DND-41 (cell line): ENCODE results near the gene HOXB8.

Experiments used
- ATAC-seq: fragments of 200-7000 bp; cut with Tn5 transposase; 3 replicates; pipeline ENCODE4 v1.9.1; 2021; ENCODE audit warnings: low read depth; ENCODE audit not compliant: insufficient read depth
- DNase-seq: peaks from one replicate; pipeline ENCODE4 v3.0.0-alpha.2; 2020
- H2AFZ ChIP-seq: 2 replicates; pipeline ENCODE4 v1.6.0; 2012; ENCODE audit warnings: low read depth, low read length
- H3K27ac ChIP-seq: 2 replicates; pipeline ENCODE4 v1.5.1; 2012; ENCODE audit warnings: low read length, inconsistent platforms
- H3K27me3 ChIP-seq: fragments of 200-600 bp; sonication (generic); 2 replicates; pipeline ENCODE4 v1.6.0; 2012; ENCODE audit warnings: low read length, mild to moderate bottlenecking, inconsistent platforms; ENCODE audit not compliant: insufficient read depth, poor library complexity
- H3K36me3 ChIP-seq: 2 replicates; pipeline ENCODE4 v1.5.1; 2012; ENCODE audit warnings: low read length, inconsistent platforms; ENCODE audit not compliant: insufficient read depth
- H3K4me1 ChIP-seq: 2 replicates; pipeline ENCODE4 v1.5.1; 2012; ENCODE audit warnings: mild to moderate bottlenecking, low read length; ENCODE audit not compliant: insufficient read depth
- H3K4me2 ChIP-seq: 2 replicates; pipeline ENCODE4 v1.6.0; 2012; ENCODE audit warnings: mild to moderate bottlenecking, moderate library complexity, low read length, inconsistent platforms; ENCODE audit not compliant: insufficient read depth
- H3K4me3 ChIP-seq, 2 experiments: fragments of 200-600 bp in 1 of 2; shearing (Covaris generic) in 1 of 2; 2 replicates each; pipeline ENCODE4 v1.5.1; 2012 to 2016; ENCODE audit warnings: inconsistent platforms in 2 of 2, low read length in 2 of 2, mild to moderate bottlenecking in 2 of 2, low read depth in 1 of 2, moderate library complexity in 1 of 2
- H3K79me2 ChIP-seq: 2 replicates; pipeline ENCODE4 v1.6.0; 2012; ENCODE audit warnings: low read length, inconsistent platforms; ENCODE audit not compliant: insufficient read depth
- H3K9ac ChIP-seq: 2 replicates; pipeline ENCODE4 v1.6.0; 2012; ENCODE audit warnings: low read depth, mild to moderate bottlenecking, inconsistent platforms, low read length, moderate library complexity
- H3K9me3 ChIP-seq: 2 replicates; pipeline ENCODE4 v1.5.1; 2012; ENCODE audit warnings: low read length, moderate library complexity, mild to moderate bottlenecking, inconsistent platforms; ENCODE audit not compliant: insufficient read depth, severe bottlenecking
- H4K20me1 ChIP-seq: 2 replicates; pipeline ENCODE4 v1.6.0; 2012; ENCODE audit warnings: low read length; ENCODE audit not compliant: insufficient read depth
- CTCF ChIP-seq: IDR thresholded peaks from 2 replicates; pipeline ENCODE4 v1.5.1; 2012; ENCODE audit warnings: borderline replicate concordance, low read length, moderate library complexity, mild to moderate bottlenecking; ENCODE audit not compliant: poor library complexity, severe bottlenecking; ENCODE audit errors: extremely low read depth
- EZH2 ChIP-seq: IDR thresholded peaks from 3 replicates; pipeline ENCODE4 v1.6.1; 2012; ENCODE audit warnings: borderline replicate concordance, low read depth, mild to moderate bottlenecking, moderate library complexity, low read length, inconsistent platforms; ENCODE audit not compliant: severe bottlenecking

The HOXB8 gene

GRCh38 chr17:48606892-48607614, 8.0 kb downstream of the HOXB8 start:
- Histone ChIP-seq H3K27ac (no peak overlapping the region), H4K20me1 (no peaks in the 10 kb centered on the region), H3K27me3 (peaks cover 13% of the 10 kb centered on the region), H3K79me2 (no peaks in the 10 kb centered on the region), H3K4me2 (no peak overlapping the region), H3K4me3 (no peak overlapping the region), H3K9me3 (no peaks in the 10 kb centered on the region), H2AFZ (no peak overlapping the region), H3K4me1 (no peaks in the 10 kb centered on the region), H3K36me3 (no peaks in the 10 kb centered on the region), H3K9ac (no peak overlapping the region)
- DNase-seq = no peak
- no peak for TF ChIP-seq EZH2
- no peak for TF ChIP-seq CTCF
- no peak for ATAC-seq

- no peaks in the 10 kb centered on the region for H3K36me3 ChIP-seq
- no peaks in the 10 kb centered on the region for H3K9me3 ChIP-seq
- ATAC-seq (no peak), DNase-seq (no peak)
- no peak overlapping the region for H3K4me3 ChIP-seq
- no peaks in the 10 kb centered on the region for H4K20me1 ChIP-seq
- H3K9ac ChIP-seq = no peak overlapping the region
- H3K79me2 ChIP-seq = no peaks in the 10 kb centered on the region
- H3K27ac ChIP-seq = no peak overlapping the region
- TF ChIP-seq EZH2 (no peak), CTCF (no peak)
- no peaks in the 10 kb centered on the region for H3K4me1 ChIP-seq
- H3K27me3 ChIP-seq = peaks cover 11% of the 10 kb centered on the region
- H3K4me2 ChIP-seq = no peak overlapping the region
- no peak overlapping the region for H2AFZ ChIP-seq
These were observed 8.9 kb downstream of the HOXB8 start for GRCh38 chr17:48605991-48606891.

GRCh38 chr17:48605409-48605919, 9.6 kb downstream of the HOXB8 start:
- H3K4me1 ChIP-seq = no peaks in the 10 kb centered on the region
- ATAC-seq (no peak), DNase-seq (no peak)
- TF ChIP-seq EZH2 = no peak
- no peak for TF ChIP-seq CTCF
- no peaks in the 10 kb centered on the region for H3K36me3 ChIP-seq
- H3K79me2 ChIP-seq = no peaks in the 10 kb centered on the region
- H3K27me3 ChIP-seq = peaks cover 11% of the 10 kb centered on the region
- no peak overlapping the region for H3K4me2 ChIP-seq
- no peak overlapping the region for H3K27ac ChIP-seq
- no peak overlapping the region for H3K9ac ChIP-seq
- no peaks in the 10 kb centered on the region for H4K20me1 ChIP-seq
- H3K9me3 ChIP-seq = no peaks in the 10 kb centered on the region
- no peak overlapping the region for H3K4me3 ChIP-seq
- no peak overlapping the region for H2AFZ ChIP-seq
